RPMI8226 (cell line): Measurements from ENCODE around the gene COL21A1.
"Not testable (repeated sequence)": the region's sequence is repeated elsewhere in the genome, so short reads cannot be mapped to it uniquely, and the experiment has no call there.

Experiments used
- DNase-seq: peaks from one replicate; pipeline ENCODE4 v3.0.0-alpha.2; 2015

The COL21A1 gene

DNA sequence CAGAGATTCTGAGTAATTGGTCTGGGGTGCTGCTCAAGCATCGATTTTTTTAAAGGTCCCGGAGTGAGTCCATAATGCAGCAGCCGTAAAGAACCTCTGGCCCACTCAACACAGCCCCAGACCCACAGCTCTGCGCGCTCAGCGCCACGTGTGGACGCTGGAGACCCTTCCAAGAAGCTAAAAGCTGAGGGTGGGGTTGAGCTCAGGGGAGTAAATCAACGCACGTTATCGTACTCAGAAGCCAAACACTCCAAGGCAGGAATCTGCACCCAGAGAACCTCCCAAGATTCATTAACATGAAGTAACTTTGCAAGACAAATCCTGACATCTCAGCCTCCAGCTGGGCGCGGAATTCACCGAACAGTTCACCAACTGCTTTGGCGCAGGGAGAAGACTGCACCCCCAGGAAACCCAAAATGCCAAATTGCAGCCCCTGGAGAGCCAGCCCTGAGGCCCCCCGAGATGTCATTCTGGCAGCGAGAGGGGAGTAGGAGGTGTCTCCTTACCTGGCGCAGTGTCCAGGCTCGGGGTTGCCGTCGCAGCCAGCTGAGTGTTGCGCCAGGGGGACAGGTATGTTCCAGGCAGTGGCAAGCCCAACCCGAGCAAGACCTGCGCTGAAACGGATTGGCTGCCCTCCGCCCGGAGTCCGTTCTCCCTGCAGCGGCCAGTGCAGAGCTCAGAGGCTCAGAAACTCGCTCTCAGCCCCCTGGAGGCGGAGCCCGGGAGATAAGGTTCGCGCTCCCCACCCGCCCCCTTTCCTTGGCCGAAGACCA, at the start of gene COL21A1:
Gene COL21A1, minus strand, starts transcription at position 700 of the 773 bp plus-strand sequence. CDS start 64,962 bp downstream, outside the sequence.
- DNase-seq, result no peak

DNA sequence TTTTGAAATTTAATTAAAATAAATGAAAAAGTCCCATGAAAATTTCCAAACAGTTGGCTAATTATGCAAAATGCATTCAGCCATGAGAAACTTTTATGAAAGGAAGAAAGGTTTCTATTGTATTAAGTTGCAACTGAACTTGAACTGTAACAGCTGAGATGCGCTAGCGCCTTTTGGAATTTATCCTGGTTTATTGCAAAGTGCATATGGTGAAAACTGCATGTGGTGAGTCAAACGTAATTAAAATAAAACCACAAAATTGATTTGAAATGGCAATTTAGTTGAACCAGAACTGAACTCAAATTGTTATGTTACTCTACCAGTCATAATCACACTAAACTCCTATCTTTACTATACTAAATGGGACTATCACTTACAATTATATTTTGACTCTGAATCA, 46.4 kb upstream of the COL21A1 start:
- no peak for DNase-seq

DNA sequence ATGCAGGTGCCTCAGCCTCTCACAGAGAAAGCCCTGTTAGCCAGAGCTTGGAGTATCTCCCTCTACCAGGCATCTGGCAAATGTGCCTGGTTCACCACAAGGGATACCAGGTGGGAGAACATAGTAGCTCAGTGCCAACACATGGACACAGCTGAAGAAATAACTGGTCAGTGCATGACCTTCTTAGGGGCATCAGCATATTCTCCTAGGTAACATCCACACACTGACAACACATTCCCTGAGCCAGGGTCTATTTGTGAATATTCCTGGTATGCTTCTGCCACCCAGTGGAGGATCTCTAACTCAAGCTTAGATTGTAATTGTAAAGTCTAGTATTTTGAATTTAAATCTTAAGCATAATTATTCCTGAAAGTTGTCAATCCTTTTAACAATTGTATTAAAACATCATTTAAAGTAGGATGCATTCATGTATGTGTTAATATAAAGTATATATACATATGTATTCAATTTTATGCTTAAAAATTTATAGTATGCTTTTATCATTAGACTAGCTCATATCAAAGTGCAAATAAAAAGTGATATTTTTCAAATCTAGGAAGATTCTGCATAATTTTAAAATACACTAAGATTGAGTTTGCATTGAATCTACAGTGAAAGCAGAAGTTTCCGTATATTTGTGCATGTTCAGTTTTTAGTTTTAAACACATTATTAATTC, 45.3 kb upstream of the COL21A1 start:
- peak; percentile 40 for DNase-seq

- no peak for DNase-seq
Measured at GRCh38 chr6:56291302-56291917, 44.0 kb upstream of the COL21A1 start.

- no peak for DNase-seq
Measured at GRCh38 chr6:56289721-56290120, 42.3 kb upstream of the COL21A1 start.

DNA sequence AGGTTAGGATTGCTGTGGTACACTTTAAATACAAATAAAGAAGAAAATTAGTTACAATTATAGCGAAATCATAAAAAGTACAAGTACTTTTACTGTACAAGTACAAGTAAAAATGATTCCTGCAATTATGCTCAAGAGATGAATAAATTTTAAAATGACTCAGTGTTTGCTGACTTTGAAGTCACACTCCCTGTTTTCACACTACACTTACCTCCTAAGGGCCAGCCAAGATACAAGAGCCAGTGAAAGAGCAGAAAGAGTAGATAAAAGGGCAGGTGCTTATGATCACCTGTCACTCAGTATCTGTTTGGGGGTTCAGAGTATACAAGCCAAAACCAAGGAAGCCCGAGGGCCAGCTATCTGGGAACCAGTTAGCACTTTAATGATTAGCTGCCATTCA, 41.0 kb upstream of the COL21A1 start:
- no peak for DNase-seq

DNA sequence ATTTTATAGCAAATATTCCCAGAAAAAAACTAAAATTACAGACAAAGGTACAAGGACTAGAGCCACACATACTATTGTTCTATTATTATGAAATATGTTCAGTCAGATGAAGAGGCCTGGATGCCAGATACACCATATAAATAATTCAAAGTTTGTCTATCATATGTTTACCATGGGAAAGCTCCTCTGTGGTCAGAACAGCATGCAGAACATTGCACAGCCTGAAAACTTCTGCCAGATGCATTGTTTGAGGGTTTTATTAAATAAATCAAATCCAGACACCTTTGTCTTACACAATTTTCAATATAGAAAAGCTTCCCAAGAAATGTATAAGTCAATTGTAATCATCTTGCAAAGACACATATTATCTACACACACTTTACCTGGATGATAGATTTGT, 35.0 kb upstream of the COL21A1 start:
- DNase-seq, result no peak

DNA sequence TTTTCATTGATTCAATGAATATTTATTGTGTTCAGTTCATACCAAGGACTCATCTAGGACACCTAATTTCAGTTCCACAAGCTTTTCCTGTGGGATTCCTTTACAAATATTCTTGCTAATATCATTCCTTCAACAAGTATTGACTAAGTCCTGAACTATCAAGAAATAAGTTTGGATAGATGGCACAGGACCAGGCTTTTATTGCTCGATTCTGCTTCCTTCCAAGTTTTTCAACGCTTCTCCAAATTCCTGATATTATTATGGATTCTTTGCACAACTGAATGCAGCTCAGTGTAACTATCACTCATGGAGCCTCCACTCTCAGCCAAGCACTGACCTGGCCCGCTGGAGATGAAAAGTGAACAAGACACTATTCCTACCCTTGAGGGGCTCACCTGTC, 32.7 kb upstream of the COL21A1 start:
- DNase-seq, result no peak

GRCh38 chr6:56279331-56280080, 32.1 kb upstream of the COL21A1 start:
- no peak for DNase-seq

DNA sequence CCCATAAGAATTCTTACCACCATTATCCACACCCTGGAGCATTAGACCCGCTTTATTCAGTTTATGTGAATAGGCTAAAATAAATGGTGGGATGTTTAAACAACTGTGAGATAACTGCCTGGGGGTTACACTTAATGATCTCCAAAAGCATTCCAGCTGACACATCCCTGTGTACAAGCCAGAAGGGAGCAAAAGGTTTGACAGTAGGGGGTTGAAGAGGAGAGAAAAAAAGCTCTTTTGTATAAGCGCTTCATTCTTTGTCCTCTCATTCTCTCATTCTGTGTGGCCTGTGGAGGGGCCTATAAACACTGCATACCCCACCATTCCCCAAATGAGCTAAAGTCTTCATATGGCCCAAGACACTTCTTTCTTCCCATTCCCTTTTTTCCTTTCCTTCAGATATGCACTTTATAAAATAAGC, 30.8 kb upstream of the COL21A1 start:
- no peak for DNase-seq

- DNase-seq, result no peak
Measured at GRCh38 chr6:56270812-56271441, 23.5 kb upstream of the COL21A1 start.

GRCh38 chr6:56268266-56268665, 20.9 kb upstream of the COL21A1 start:
- no peak for DNase-seq

- DNase-seq, result no peak
Measured at GRCh38 chr6:56266011-56266410, 18.6 kb upstream of the COL21A1 start.

DNA sequence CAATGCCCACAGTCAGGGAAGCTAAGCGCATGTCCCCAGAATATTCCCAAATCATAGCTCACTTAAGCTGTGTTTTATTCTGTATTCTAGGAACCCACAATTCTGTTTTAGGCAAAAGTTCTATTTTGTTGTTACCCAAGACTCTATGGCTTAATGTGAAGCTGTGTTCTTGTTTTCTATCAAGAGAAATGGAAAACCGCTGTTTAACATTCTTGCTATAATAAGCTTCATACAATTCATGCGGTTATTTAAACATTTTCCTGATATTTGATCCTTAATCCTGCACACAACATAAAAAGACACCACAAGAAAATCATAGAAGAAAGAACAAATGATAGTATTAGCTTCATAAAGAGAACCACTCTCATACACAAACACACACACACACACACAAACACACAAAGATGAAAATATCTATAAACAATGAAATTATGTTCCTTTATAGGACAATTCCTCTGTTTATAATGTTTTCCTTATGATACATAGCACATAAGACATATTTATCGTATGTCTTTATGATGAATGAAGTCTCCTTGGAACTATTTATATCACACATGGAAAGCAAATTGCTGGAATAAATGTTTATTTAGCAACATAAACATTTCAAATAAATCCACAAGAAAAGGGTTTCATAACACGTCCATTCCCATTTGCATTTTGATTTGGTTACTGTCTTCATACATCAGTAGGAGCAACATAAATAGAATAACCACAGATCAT, 16.4 kb upstream of the COL21A1 start:
- no peak for DNase-seq

- DNase-seq, result not testable (repeated sequence)
Measured at GRCh38 chr6:56260593-56260992, 13.2 kb upstream of the COL21A1 start.

GRCh38 chr6:56259234-56260077, 12.1 kb upstream of the COL21A1 start:
- no peak for DNase-seq

- no peak for DNase-seq
Measured at GRCh38 chr6:56255349-56255748, 8.0 kb upstream of the COL21A1 start.

DNA sequence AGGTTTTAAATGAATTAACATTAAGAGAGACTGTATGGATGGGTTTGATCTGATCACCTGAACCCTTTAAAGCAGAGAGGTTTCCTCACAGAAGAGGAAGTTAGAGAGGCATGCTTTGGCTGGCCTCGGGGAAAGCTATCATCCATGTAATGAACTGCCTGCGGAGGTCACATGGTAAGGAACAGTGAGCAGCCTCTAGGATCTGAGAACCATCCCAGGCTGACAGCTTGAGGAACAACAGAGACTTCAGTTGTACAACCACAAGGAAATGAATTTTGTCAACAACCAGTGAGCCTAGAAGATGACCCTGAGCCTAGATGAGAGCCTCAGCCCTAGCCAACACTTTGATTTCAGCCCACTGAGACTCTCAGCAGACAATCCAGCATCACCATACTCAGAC, 2.9 kb upstream of the COL21A1 start:
- DNase-seq, result no peak

DNA sequence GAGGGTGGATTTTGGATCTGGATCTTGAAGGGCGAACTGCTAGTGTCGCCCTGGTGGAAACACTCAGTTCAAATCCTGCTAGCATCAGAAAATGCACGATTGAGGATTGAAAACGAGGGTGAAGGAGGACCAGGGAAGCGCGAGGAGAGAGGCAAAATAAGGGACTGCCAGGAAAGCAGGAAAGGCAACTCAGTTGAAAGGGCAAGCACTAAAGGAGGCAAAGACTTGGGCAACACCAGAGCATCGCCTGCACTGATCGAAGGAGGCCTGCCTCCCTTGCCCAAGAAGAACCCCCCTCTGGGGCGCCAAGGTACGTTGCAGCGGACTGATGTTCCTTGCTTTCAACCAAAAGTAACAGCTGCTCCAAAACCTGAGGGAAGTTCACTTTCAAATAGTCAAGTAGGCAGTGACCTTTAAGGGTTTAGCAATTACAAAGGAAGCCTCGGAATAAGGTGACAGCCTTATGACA, 308 bp upstream of the COL21A1 start:
- DNase-seq, result no peak

GRCh38 chr6:56246541-56246880, 869 bp downstream of the COL21A1 start:
- DNase-seq, result no peak

DNA sequence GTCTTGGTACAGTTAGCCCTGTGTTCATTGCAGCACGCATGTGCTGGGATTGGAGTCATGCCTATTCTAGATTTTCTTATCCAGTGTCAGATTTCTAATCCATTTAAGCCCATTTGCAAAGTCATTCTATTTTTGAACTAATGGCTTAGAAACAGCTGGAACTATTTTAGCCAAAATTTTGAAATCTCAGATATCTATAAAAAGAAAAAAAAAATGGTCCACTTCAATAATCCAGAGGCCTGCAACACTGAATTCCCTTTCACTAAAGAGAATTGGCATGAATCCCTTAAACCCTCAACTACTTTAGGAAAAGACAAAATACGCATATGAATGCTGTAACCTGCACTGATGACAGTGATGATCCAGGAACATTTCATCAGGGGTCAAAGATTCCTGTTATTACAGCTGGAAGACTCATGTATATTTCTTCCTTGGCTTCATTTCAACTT, 1.5 kb downstream of the COL21A1 start:
- DNase-seq, result no peak
